Subcutaneous adipose tissue (tissue), 4 donors: ENCODE data around the gene PDGFD. TPM values are rescaled to one million over a fixed set of nuclear protein-coding genes. Genes with fewer than 3 reads are reported as not detected.

Source experiments
- total RNA-seq, 4 donors: library from RNA; depleted of rRNA; stranded (reverse); fragments of >200 nt; gene quantifications; one replicate each; pipeline ENCODE4 v1.1.0, GENCODE V29; 2016
- TF ChIP-seq, protein P1 (sequence below): fragments of 450-650 bp; IDR thresholded peaks from one replicate; pipeline ENCODE4 v1.5.1; 2016; ENCODE audit warnings: low read depth, mild to moderate bottlenecking, control low read depth, antibody characterized with exemption, moderate library complexity

PDGFD gene
- total RNA-seq, 4 donors from 2014 or later, result 19.4 to 77.7 (median 44.9) TPM

DNA sequence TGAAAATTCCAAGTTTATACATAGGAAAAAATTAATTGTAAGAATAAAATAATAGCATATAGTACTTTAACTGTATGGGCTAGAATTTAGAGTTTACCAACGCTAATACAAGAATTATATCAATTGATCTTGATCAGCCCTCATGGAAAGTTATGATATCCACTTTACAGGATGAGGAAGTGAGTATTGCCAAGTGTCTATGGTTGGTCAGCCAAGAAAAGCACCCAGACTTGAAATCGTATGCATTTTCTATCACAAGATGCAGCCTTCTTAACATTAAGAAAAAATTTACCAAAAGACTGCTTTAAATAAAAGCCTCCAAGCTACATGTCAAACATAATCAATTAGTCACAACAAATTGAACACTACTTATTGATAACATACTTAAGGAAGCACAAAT is 74.5 kb downstream of the PDGFD start:
- TF ChIP-seq, protein P1, sequence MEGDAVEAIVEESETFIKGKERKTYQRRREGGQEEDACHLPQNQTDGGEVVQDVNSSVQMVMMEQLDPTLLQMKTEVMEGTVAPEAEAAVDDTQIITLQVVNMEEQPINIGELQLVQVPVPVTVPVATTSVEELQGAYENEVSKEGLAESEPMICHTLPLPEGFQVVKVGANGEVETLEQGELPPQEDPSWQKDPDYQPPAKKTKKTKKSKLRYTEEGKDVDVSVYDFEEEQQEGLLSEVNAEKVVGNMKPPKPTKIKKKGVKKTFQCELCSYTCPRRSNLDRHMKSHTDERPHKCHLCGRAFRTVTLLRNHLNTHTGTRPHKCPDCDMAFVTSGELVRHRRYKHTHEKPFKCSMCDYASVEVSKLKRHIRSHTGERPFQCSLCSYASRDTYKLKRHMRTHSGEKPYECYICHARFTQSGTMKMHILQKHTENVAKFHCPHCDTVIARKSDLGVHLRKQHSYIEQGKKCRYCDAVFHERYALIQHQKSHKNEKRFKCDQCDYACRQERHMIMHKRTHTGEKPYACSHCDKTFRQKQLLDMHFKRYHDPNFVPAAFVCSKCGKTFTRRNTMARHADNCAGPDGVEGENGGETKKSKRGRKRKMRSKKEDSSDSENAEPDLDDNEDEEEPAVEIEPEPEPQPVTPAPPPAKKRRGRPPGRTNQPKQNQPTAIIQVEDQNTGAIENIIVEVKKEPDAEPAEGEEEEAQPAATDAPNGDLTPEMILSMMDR, result no peak

DNA sequence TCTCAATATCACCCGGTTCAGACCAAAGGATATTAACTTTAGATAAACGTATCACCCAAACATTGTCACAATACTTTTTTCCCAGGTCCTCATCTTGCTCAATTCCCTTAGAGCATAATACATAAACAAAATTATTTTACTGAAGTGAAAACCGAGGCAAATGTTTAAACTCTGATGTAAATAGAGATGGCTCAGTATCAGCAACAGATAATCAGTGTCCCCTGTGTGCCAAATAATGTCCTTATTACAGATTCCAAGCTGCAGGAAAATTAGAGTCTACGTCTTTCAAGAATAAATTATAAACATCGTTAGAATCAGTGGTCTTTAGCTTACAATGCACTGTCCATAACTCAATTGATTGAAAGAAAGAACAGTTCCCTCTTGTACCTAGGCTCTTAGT is 77.3 kb downstream of the PDGFD start:
- TF ChIP-seq, protein P1, result no peak

DNA sequence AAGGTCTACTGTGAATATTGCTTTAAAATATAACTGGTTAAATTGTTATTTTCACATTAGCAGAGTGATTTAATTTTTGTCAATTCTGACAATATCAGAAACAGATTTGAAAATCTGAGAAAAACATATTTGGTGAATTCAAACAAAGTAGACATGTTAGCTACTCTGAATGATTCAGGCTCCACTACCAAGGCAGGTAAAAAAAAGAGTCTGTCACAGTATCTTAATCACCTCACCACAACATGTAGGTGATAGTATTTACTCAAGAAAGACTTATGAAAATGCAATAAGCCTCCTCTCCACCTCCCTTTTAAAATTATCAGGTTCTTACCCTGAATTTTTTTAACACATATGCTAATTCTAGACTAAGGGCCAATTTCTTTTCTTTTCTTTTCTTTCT is 85.0 kb downstream of the PDGFD start:
- TF ChIP-seq, protein P1, result no peak

DNA sequence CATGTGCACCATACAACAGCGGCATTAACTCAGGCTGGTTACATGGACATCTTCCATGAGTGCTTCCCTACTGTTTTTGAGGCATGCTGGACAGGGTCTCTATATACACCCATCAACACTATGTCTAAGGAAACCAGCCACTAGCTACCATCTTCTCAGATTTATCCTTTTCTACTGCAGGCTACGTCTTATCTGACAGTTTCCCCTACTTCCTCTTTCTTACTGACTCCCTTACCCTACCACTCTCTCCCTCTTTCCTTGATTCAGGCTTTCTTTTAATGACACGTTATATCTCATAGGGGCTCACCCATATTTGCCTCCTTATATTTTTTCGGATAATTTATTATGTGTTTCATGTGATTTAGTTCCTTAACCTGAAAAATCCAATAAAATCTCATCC is 85.7 kb downstream of the PDGFD start:
- TF ChIP-seq, protein P1, result no peak

DNA sequence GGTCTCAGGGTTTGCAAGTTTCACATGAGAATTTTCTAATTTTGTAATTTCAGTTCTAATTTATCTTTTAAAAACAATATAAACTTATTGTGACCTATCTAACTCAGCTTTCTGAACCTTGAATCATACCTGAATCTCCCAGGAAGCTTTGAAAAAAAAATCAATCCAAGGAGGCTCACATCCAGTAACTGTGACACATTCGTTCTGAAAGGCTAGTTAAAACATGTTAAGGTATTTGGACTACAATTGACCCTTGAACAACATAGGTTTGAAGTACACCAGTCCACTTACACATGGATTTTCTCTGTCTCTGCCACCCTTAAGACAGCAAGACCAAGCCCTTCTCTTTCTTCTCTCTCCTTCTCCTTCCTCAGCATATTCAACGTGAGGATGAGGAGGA is 87.5 kb downstream of the PDGFD start:
- TF ChIP-seq, protein P1, result no peak

DNA sequence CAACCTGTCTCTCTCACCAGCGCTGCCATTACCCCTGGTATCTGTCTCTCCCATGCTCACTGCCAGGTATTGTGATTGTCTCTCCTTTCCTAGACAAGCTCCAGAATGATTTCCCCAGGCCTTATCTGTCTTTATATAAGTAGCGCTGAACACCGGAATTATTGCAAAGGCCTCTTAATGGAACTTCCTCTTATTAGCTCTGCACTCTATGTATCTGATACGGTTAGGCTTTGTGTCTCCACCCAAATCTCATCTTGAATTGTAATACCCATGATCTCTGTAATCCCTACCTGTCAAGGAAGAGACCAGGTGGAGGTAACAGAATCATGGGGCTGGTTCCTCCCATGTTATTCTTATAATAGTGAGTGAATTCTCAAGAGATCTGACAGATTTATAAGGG is 88.2 kb downstream of the PDGFD start:
- TF ChIP-seq, protein P1, result no peak

DNA sequence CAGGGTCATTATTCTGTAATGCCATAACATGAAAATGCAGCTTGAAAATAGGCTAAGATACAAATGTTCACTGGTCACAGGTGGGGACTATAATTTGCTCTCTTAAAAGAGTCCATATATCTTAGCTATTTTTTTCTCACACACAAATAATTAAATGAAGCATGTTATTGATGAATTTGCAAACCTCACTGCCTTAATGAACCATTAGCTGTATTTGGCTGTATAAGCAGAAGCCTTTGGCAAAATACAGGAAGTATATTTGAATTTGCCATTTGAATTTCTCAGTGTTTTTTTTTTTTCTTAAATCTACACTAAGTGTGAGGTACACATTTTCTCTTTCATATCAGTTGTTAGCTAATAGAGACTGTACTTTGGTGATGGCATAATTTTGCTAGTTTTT is 88.9 kb downstream of the PDGFD start:
- TF ChIP-seq, protein P1, result no peak
